GM06990 (cell line): ENCODE measurements around the gene RASGEF1B.

Source experiments
- DNase-seq: peaks from one replicate; pipeline ENCODE4 v3.0.0-alpha.2; 2011; ENCODE audit not compliant: insufficient read length; ENCODE audit errors: extremely low read depth
- H3K27me3 ChIP-seq: replicated peaks from 2 replicates; pipeline ENCODE4 v1.6.0; 2011; ENCODE audit warnings: low read length; ENCODE audit not compliant: control insufficient read depth, insufficient read depth
- H3K36me3 ChIP-seq: 2 replicates; pipeline ENCODE4 v1.5.1; 2011; ENCODE audit warnings: low read length; ENCODE audit not compliant: control insufficient read depth, insufficient read depth
- H3K4me3 ChIP-seq: replicated peaks from 2 replicates; pipeline ENCODE4 v1.5.1; 2011; ENCODE audit warnings: low read depth, mild to moderate bottlenecking, control low read depth, low read length
- TF ChIP-seq, protein P1 (sequence below): IDR thresholded peaks from 2 replicates; pipeline ENCODE4 v1.5.1; 2011; ENCODE audit warnings: low read length, control low read depth, mild to moderate bottlenecking, inconsistent platforms; ENCODE audit not compliant: insufficient read depth, poor library complexity, severe bottlenecking

RASGEF1B gene

DNA sequence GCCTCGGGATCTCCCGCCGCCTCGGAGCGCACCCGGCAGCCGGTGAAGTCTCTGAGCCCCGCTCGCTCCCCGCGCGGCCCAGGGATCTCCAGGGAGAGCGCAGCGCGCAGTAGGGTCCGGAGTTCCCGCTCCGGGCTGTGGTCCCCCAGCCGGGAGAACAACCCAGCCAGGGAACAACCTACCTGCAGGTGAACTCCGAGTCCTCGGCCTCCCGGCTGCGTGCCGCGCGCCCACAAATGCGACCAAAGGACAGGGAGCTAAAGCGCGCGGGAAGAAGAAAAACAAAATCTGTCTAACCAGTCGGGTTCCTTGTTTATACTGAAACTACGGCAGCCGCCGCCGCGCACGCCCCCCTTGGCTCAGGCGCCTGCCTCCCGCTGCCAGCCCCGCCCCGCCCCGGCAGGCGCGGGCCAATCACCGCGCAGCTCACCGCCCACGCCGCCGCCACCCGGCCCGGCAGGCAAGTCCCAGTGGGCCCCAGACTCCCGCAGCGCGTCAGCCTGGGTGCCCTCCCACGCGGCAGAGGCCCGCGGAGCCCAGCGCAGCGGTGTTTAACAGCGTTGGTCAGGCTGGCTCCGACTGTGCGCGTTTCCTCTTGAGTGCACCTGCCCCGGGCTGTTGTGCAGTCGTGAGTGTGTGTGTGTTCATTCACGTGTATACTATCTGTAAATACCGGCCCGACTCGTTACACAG lies at the start of gene RASGEF1B:
TSS of gene RASGEF1B (minus strand) at position 320 of the 693 bp plus-strand sequence. CDS start 12,399 bp downstream, outside the sequence.
- peak; percentile 90 for DNase-seq
- Histone ChIP-seq H3K36me3 (no peaks in the 10 kb centered on the region), H3K4me3 (peak within 1 kb of the TSS; percentile 64), H3K27me3 (no peaks in the 10 kb centered on the region; the same call in none of the 2 replicates)
- TF ChIP-seq, protein P1, sequence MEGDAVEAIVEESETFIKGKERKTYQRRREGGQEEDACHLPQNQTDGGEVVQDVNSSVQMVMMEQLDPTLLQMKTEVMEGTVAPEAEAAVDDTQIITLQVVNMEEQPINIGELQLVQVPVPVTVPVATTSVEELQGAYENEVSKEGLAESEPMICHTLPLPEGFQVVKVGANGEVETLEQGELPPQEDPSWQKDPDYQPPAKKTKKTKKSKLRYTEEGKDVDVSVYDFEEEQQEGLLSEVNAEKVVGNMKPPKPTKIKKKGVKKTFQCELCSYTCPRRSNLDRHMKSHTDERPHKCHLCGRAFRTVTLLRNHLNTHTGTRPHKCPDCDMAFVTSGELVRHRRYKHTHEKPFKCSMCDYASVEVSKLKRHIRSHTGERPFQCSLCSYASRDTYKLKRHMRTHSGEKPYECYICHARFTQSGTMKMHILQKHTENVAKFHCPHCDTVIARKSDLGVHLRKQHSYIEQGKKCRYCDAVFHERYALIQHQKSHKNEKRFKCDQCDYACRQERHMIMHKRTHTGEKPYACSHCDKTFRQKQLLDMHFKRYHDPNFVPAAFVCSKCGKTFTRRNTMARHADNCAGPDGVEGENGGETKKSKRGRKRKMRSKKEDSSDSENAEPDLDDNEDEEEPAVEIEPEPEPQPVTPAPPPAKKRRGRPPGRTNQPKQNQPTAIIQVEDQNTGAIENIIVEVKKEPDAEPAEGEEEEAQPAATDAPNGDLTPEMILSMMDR, result no peak

DNA sequence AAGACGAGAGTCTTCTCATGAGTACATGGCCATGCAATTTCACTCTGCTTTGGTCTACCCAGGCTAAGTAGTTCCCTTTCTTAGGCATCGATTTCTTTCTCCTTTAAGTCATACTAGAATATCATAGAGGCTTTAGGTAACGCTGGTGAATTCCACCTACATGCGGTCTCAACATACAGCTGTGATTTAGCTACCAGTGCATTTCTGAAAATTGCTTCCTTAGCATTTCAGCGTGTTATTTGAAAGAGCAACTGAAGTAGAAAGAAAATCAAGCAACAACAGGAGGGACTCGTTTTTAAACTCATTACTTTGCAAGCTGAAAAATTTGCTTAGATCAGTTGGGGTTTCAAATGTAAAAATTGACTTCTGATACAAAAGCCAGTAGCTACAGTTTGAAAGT lies 48.1 kb upstream of the RASGEF1B start:
- H3K4me3 ChIP-seq, result no peak overlapping the region
- TF ChIP-seq, protein P1, result no peak
- H3K27me3 ChIP-seq, result no peaks in the 10 kb centered on the region
- H3K36me3 ChIP-seq, result no peaks in the 10 kb centered on the region
- no peak for DNase-seq

DNA sequence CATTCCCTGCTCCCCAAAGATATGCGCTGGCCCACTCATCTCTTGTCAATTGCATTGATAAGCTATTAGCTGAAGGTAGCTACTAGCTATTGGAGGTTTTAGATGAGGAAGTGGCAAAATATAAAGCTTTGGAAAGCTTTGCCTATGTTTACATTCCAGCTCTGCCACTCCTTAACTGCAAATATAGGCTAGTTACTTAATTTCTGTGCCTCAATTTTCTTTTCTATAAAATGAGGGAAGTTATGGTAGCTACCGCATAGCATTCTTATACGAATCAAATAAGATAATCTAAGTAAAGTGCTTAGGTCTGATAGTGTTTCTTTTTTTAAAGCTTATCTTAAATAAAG lies 47.7 kb upstream of the RASGEF1B start:
- Histone ChIP-seq H3K27me3 (no peaks in the 10 kb centered on the region), H3K4me3 (no peak overlapping the region), H3K36me3 (no peaks in the 10 kb centered on the region)
- TF ChIP-seq, protein P1, result no peak
- DNase-seq, result no peak

DNA sequence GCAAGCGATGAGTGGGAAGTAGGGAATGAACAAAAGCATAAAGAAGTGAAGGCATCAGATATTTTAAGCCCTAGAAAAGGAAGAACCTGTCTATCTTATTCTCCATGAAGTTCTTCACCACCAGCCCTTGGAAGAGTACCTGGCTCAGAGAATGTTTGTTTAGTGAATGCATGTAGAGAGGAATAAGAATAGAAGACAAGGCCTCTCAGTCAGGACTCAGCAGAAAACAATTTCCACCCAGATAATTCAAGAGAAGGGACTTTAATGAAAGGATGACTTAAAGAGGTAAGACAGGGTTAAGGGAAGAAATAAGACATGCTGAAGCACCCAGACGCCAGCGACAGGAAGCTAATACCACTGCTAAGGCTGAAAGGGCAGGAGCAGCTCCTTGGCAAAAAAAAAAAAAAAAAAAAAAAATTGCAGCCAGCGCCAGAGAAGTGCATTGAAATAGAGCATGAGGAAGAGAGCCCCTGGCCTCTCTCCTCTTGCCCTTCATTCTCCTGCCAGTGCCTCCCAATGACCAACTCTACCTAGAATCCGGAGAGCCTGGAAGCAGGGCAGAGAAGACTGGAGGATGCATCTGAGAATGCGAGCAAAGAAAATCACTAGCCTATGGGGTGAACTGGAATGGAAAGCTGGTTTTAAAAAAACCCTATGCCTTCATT lies 47.2 kb upstream of the RASGEF1B start:
- Histone ChIP-seq H3K27me3 (no peaks in the 10 kb centered on the region), H3K36me3 (no peaks in the 10 kb centered on the region), H3K4me3 (no peak overlapping the region)
- TF ChIP-seq, protein P1, result no peak
- DNase-seq, result no peak

DNA sequence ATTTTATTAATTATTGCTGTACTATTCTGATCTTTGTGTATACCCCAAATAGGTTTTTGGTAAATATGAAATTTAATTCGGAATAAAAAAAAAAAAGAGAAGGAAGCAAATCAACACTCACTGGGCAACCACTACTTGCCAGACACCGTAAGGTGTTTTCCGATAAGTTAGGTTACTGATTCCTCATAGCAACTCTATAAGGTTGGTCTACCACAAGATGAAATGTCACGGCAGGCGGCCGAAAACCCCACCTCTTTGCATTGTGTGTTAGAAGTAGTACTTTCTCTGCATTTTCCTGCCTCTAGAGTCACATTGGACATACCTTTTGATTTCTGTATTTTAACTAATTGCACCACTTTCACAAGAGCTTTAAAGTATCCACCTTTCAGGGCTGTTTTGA lies 44.5 kb upstream of the RASGEF1B start:
- no peak for DNase-seq
- no peaks in the 10 kb centered on the region for H3K36me3 ChIP-seq
- no peaks in the 10 kb centered on the region; the same call in 1 of the 2 replicates for H3K27me3 ChIP-seq
- TF ChIP-seq, protein P1, result no peak
- no peak overlapping the region for H3K4me3 ChIP-seq
